ENCODE results near the gene ADAMTS2. TPM values are rescaled to one million over a fixed set of nuclear protein-coding genes. Genes with fewer than 3 reads are reported as not detected.
"Not testable (repeated sequence)": the region's sequence is repeated elsewhere in the genome, so short reads cannot be mapped to it uniquely, and the experiment has no call there.

The ADAMTS2 gene
- total RNA-seq, 1 experiment from 2014 or later: not detected

DNA sequence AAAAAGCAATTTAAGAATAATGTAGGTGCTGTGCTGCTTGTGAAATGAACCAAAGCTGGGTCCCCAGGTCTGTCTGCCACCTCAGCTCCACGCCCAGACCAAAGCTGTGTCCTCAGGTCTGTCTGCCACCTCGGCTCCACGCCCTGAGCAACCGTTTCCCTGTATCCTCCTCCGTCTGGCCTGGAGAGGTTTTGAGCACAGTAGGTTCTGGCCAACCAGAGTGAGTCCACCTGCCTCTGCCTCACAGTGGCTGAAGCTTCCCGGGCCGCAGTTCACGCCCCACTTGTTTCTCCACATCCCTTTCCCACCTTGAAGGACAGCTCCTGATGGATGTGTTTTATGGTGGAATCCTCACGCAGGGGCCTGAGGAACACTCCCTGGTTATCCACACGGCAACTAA is 120.5 kb downstream of the ADAMTS2 start:
- Histone ChIP-seq H3K4me1 (no peaks in the 10 kb centered on the region), H3K9me3 (replicated peaks) (no peaks in the 10 kb centered on the region), H3K4me3 (no peak overlapping the region), H3K27me3 (no peaks in the 10 kb centered on the region), H3K36me3 (no peaks in the 10 kb centered on the region), H3K27ac (no peak overlapping the region)
- DNase-seq: no peak

DNA sequence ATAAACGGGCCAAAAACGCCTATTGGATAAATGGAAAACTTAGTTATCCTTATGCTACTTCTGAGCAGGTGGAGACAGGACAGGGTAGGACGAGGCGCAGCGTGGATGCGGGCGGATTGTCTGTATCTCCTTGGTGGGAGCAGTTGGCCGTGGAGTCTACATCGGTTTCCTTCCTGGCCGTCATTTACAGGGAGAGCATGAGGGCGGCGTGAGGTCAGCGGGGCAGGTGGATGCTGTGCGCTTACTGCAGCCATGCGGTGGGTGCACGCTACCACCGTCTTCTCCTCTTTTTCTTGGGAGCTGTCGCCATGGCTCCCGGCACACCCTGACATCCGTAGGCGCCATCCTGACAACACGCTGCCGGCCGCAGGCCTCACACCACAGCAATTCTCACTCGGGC is 121.3 kb downstream of the ADAMTS2 start:
- no peak for DNase-seq
- H3K4me1 ChIP-seq: no peaks in the 10 kb centered on the region
- no peak overlapping the region for H3K27ac ChIP-seq
- no peaks in the 10 kb centered on the region for H3K9me3 ChIP-seq (replicated peaks)
- H3K27me3 ChIP-seq: no peaks in the 10 kb centered on the region
- H3K4me3 ChIP-seq: no peak overlapping the region
- no peaks in the 10 kb centered on the region for H3K36me3 ChIP-seq

DNA sequence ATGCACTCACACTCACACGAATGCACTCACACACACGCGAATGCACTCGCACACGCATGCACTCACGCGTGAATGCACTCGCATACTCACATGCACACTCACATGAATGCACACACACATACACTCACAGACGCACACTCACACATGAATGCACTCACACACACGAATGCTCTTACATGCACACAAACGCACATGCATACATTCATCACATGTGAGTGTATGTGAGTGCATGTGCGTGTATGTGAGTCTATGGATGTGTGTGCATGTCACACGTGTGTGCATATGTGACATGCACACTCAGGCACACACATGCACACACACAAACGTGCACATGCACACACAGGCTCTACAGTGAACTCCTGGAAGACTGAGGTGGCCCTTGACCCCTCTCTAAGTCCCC is 121.7 kb downstream of the ADAMTS2 start:
- DNase-seq: no peak
- Histone ChIP-seq H3K4me1 (no peaks in the 10 kb centered on the region), H3K27ac (no peak overlapping the region), H3K9me3 (replicated peaks) (no peaks in the 10 kb centered on the region), H3K36me3 (no peaks in the 10 kb centered on the region), H3K4me3 (no peak overlapping the region), H3K27me3 (no peaks in the 10 kb centered on the region)

DNA sequence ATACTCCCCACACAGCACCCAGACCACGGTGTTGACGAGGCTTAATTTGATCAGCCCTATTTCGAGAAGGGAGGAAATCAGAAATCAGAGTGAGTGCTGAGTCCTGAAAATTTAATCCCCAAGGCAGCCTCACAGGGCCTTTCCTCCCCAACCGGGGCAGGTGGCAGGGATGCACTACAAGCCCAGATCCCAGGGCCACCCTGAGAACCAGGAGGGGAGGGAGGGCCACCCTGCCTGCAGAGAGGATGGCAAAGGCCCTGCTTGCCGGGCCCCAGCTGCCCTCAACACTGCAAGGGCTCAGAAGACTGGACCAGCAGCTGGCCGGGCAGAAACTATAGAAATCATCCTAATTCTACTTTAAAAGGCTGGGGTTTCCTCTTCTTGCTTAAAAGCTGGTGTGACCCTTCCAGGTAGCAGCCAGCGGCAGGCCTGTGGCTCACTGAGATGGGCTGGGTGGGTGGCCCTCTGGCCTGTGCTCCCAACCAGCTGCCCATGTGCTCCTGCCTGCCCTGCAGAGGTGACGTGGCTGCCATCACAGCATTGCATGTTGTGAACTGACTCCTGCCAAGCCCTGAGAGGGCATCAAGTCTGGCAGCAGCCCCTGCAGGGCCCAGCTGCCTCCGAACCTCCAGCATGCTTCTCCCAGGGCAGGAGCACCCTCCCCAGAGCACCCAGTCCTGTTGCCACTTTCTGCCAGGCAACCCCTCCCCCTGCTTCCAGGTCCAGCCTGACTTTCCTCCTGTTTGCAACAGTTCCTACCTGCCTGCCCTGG is 122.8 kb downstream of the ADAMTS2 start:
- no peak overlapping the region for H3K4me3 ChIP-seq
- no peaks in the 10 kb centered on the region for H3K9me3 ChIP-seq (replicated peaks)
- DNase-seq: no peak
- H3K27ac ChIP-seq: no peak overlapping the region
- no peaks in the 10 kb centered on the region for H3K27me3 ChIP-seq
- H3K4me1 ChIP-seq: no peaks in the 10 kb centered on the region
- no peaks in the 10 kb centered on the region for H3K36me3 ChIP-seq

DNA sequence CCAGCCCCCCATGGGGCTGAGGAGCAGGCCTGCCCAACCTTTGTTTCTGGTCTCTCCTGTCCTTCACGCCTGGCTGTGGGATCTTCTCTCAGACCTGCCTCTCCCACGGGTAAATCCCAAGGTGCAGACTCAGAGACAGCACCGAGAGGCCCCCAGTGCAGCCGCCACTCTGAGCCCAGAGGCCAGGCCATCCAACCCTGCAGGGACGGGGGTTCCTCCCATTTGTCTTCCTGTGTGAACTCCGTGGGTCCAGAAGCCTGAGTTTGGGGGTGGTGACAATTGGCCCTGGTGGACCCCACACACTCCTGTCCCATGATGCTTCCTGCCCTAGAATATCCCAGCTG is 123.4 kb downstream of the ADAMTS2 start:
- Histone ChIP-seq H3K4me1 (no peaks in the 10 kb centered on the region), H3K4me3 (no peak overlapping the region), H3K9me3 (replicated peaks) (no peaks in the 10 kb centered on the region), H3K27me3 (no peaks in the 10 kb centered on the region), H3K36me3 (no peaks in the 10 kb centered on the region), H3K27ac (no peak overlapping the region)
- DNase-seq: no peak

DNA sequence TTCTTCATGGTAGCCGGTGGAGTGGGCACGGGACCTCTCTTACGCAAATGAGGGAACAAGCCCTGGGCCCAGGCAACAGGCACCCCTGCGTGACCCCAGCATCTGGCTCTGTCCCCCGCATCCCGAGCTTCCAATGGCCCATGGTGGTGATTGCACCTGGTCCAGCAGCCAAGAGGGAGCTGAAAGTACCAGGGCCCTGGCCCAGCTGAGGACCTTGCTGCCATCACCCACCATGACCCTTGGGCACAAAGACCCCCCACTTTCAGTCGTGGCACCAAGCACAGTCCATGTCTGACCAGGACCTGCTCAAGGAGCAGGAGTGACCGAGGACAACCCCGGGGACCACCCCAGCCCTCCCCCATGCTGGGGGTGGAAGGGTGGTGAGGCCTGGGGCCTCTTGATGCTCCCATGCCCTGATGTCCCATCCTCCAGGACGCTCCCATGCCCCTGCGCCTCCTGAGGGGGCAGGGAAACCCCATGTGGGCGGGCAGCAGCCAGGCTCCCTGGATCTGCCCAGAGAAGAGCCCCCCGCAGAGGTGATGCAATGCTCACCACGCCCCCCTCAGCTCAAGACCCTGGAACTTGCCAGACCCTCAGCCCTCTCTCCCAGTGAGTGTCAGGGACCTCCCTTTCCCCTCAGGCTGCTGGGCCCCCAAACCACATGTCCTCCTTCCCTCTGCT is 123.9 kb downstream of the ADAMTS2 start:
- Histone ChIP-seq H3K27ac (no peak overlapping the region), H3K9me3 (replicated peaks) (no peaks in the 10 kb centered on the region), H3K4me3 (no peak overlapping the region), H3K36me3 (no peaks in the 10 kb centered on the region), H3K27me3 (no peaks in the 10 kb centered on the region), H3K4me1 (no peaks in the 10 kb centered on the region)
- no peak for DNase-seq

DNA sequence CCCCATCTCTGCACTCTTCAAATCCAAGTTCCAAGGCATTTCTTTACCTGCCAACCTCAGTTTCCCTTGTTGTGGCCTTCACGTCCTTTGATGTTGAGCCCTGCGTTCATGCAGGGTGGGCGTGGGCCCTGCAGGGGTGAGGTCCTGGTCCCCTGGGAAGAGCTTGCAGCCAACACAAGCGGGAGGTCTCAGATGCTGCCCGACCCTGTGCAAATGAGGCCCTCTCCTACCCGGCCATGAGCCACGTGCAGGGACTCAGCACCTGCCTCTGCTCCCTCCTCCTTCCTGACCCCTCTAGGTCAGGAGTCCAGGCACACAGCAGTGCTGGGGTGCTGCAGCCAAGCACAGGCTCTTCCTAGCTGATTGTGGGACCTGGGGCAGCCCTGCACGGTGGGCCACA is 124.5 kb downstream of the ADAMTS2 start:
- H3K4me1 ChIP-seq: no peaks in the 10 kb centered on the region
- no peak for DNase-seq
- H3K4me3 ChIP-seq: no peak overlapping the region
- H3K27me3 ChIP-seq: no peaks in the 10 kb centered on the region
- H3K36me3 ChIP-seq: no peaks in the 10 kb centered on the region
- no peaks in the 10 kb centered on the region for H3K9me3 ChIP-seq (replicated peaks)
- H3K27ac ChIP-seq: no peak overlapping the region

DNA sequence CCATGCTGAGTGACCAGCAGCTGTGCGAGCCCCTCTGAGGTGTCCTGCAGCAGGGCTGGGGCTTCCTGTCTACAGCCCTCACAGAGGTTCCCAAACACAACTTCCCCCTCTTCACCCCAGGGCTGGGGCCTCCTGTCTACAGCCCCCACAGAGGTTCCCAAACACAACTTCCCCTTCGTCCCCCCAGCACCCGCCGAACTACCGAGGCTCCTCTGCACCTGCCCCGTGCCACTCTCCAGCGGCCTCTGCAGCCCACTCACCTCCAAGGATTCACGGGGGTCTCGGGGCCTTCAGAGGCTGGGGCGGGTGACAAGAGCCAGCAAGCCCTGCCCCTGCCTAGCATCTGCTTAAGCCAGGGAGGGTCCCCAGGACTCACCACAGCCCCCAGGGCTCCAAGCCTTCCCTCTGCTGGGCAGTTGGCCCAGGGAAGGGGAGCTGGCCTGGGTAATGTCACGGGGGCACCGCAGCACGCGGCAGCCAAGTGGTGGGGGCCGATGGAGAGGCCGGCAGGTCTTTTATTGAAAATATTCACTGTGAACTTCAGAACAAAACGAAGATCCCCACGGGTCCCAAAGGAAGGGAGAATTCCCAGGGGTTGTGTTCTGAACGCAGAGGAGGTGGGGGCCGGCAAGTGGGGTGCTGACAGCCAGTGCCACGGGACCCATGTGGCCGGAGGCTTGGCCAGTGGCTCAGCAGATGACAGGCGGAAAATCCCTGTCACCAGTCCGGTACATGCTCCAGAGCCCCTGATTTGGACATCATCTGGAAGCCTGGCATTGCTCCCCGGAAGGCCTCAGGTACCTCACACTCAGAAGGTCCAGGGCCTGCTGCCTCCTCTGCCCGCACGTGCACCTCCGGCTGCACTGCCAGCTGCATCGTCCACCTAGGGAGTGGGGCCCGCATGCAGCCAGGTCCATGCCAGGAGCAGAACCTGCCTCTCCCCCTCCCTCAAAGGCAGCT is 125.3 kb downstream of the ADAMTS2 start:
- Histone ChIP-seq H3K27me3 (no peaks in the 10 kb centered on the region), H3K27ac (no peak overlapping the region), H3K36me3 (no peaks in the 10 kb centered on the region), H3K4me3 (no peak overlapping the region), H3K9me3 (replicated peaks) (no peaks in the 10 kb centered on the region), H3K4me1 (no peaks in the 10 kb centered on the region)
- DNase-seq: no peak

DNA sequence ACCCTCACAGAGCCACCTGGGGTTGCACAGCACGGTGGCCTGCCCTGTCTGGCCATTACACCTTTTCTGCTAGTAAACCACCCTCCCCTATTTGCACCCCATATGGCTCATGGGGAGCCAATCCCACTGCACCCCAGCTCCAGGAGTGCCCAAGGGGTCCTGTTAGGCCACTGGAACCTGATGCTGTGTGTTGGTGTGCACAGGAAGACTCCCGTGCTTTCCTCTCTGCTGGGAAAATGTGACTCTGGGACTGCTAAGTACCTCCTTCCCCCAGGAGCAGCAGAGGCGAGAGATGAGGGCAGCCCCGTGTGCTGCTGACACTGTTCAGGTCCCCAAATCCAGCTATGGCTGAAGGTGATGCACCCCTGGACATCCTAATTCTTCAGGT is 126.3 kb downstream of the ADAMTS2 start:
- H3K4me3 ChIP-seq: no peak overlapping the region
- no peak overlapping the region for H3K27ac ChIP-seq
- H3K27me3 ChIP-seq: no peaks in the 10 kb centered on the region
- no peaks in the 10 kb centered on the region for H3K9me3 ChIP-seq (replicated peaks)
- DNase-seq: no peak
- no peaks in the 10 kb centered on the region for H3K36me3 ChIP-seq
- H3K4me1 ChIP-seq: no peaks in the 10 kb centered on the region

DNA sequence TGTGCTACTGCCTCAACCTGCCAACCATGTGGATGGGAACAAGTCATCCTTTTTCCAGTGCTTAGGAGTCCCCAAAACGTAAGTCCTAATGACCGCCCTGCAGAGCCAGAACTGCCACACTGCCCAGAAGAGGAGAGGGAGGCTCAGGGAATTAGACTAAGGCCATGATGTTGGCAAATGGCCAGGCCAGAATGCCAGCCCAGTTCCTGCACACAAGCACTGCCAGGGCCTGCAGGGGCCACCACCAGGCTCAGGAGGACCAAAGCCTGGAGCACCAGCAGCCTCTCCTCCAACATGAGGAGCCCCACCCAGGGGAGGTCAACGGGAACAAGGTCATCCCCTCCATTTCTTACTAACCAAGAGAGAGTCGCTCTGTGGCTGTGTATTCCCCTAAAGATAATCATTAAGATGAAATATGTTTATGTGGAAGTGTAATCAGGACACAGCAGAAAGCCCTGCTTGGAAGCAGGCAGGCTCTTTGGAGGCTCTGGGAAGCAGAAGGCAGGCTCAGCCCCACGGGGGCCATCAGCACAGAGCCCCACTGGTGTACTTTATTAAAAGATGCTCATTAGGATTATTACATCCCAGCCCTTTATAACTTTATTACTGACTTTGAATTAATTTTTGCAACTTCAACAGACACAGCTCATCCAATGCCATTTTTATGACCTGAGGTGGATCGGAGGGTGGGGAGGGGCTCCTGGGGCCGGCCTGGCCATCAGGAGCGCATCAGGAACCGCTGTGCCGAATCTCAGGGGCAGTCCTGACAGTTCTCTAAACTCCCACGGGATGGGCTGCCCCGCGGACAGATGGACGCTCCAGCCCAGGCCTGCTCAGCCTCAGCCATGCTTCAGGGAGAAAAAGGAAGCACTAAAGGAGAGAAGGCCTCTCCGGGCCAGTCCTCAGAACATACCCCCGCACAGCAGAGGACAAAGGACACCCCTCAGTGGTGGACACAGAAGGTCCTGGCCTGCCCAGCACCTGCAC is 127.0 kb downstream of the ADAMTS2 start:
- DNase-seq: no peak
- no peak overlapping the region for H3K27ac ChIP-seq
- H3K9me3 ChIP-seq (replicated peaks): no peaks in the 10 kb centered on the region
- H3K4me1 ChIP-seq: no peaks in the 10 kb centered on the region
- no peaks in the 10 kb centered on the region for H3K27me3 ChIP-seq
- H3K4me3 ChIP-seq: no peak overlapping the region
- no peaks in the 10 kb centered on the region for H3K36me3 ChIP-seq

DNA sequence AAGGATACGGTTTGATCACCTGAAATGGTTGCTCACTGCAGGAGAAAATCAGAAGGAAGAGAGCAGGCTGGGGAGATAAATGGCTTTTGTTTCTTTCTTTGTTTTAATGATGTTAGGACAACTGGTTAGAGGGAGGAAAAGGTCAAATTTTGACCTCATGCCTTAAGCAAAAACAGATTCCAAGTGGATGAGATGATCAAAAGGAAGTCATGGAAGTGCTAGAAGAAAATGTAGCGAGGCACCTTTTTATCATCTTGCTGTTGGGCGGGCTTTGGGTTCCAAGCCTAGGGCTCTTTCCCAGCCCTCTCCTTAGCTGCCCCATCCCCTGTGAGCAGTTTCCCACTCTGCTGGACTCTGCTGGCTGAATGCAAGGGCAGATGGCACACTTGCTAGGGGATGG is 127.9 kb downstream of the ADAMTS2 start:
- Histone ChIP-seq H3K4me1 (no peaks in the 10 kb centered on the region), H3K27me3 (no peaks in the 10 kb centered on the region), H3K9me3 (replicated peaks) (no peaks in the 10 kb centered on the region), H3K27ac (no peak overlapping the region), H3K4me3 (no peak overlapping the region), H3K36me3 (no peaks in the 10 kb centered on the region)
- no peak for DNase-seq

DNA sequence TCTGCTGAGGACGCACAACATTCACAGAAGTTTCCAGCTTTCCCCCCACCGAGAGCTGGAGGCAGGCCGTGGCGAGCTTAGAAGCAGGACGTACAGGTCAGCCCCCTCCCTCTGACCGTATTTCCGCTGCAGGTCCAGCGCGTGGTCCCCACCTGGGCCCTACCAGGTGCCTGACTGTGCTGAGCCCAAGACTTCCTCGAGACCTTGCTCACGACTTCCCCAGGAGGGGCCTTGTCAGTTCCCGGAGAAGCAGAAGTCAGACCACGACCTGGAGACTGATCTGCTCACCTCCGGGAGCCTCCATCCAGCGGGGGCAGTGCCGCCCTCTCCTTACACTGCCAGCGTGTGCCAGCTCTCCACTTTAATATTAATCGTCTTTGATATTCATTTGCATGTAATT is 128.9 kb downstream of the ADAMTS2 start:
- not testable (repeated sequence) for H3K4me1 ChIP-seq

DNA sequence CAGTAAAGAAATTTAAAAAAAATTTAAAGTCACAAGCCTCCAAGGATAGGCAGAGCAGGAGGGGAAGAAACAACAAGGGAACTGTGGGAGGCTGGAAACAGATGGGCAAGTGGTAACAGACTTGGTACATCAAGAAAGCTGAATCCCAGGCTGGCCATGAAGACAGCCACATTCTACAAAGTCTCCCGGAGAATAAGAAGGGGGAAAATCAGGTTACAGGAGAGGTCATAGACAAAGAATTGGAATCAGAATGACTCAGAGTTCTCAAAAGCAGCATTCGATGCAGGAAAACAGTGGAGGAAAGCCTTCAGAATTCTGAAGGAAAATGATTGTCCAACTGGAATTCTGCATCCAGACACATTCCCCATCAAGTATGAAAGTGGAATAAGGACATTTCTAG is 129.7 kb downstream of the ADAMTS2 start:
- no peaks in the 10 kb centered on the region for H3K4me1 ChIP-seq
- H3K27ac ChIP-seq: no peak overlapping the region
- no peaks in the 10 kb centered on the region for H3K36me3 ChIP-seq
- DNase-seq: no peak
- no peaks in the 10 kb centered on the region for H3K9me3 ChIP-seq (replicated peaks)
- H3K27me3 ChIP-seq: no peaks in the 10 kb centered on the region
- H3K4me3 ChIP-seq: no peak overlapping the region

More for the DNA sequence above, 128.9 kb downstream of the ADAMTS2 start:
- H3K27ac ChIP-seq; H3K9me3 ChIP-seq (replicated peaks); H3K36me3 ChIP-seq; DNase-seq; H3K27me3 ChIP-seq; H3K4me3 ChIP-seq: not testable (repeated sequence)

DNA sequence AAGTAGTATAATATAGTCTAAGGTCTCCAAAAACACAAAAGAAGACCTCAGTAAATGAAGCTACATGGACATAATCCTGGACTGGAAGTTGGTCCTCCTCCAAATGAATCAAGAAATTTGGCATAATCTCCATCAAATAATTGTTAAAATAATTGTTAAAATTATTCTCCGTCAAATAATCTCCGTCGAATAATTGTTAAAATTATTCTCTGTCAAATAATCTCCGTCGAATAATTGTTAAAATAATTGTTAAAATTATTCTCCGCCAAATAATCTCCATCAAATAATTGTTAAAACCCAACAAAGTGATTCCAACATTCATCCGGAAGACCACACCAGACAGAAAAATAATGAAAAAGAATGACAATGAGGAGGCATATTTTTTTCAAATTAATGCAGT is 130.6 kb downstream of the ADAMTS2 start:
- no peaks in the 10 kb centered on the region for H3K9me3 ChIP-seq (replicated peaks)
- no peak overlapping the region for H3K27ac ChIP-seq
- no peaks in the 10 kb centered on the region for H3K36me3 ChIP-seq
- DNase-seq: no peak
- H3K4me1 ChIP-seq: no peaks in the 10 kb centered on the region
- H3K27me3 ChIP-seq: no peaks in the 10 kb centered on the region
- H3K4me3 ChIP-seq: no peak overlapping the region
